WTC11 (cell line): ENCODE results near the gene CARD14. TPM values are rescaled to one million over a fixed set of nuclear protein-coding genes. Genes with fewer than 3 reads are reported as not detected.

Experiments used
- ATAC-seq: fragments of 200-7000 bp; cut with Tn5 transposase; 2 replicates; pipeline ENCODE4 v1.10.0; 2021; ENCODE audit warnings: mild to moderate bottlenecking, moderate library complexity
- CTCF ChIA-PET: fragments of 300-600 bp; sonication (Branson Sonifier 250); formaldehyde crosslinking; loops from one replicate; lab custom pipeline; 2021; ENCODE audit warnings: antibody characterized with exemption; lab: Charles Lee
- POLR2A ChIA-PET: fragments of 350-600 bp; sonication (Branson Sonifier 250); formaldehyde crosslinking; loops from one replicate; lab custom pipeline; 2021; ENCODE audit warnings: antibody characterized with exemption; lab: Charles Lee
- DNase-seq: peaks from one replicate; pipeline ENCODE4 v3.0.0; 2021; ENCODE audit warnings: low spot score
- H3K27ac Mint-ChIP-seq: 2 replicates; pipeline ENCODE4 v1.8.0; 2021; ENCODE audit warnings: mixed read lengths
- H3K27me3 Mint-ChIP-seq: 2 replicates; pipeline ENCODE4 v1.8.0; 2021; ENCODE audit warnings: low read depth, mild to moderate bottlenecking, moderate library complexity, mixed read lengths
- H3K36me3 Mint-ChIP-seq: 2 replicates; pipeline ENCODE4 v1.8.0; 2021; ENCODE audit warnings: mixed read lengths
- H3K4me1 Mint-ChIP-seq: 2 replicates; pipeline ENCODE4 v1.8.0; 2022; ENCODE audit warnings: mixed read lengths
- H3K4me3 Mint-ChIP-seq: 2 replicates; pipeline ENCODE4 v1.8.0; 2021; ENCODE audit warnings: mild to moderate bottlenecking, moderate library complexity, mixed read lengths
- H3K9me3 Mint-ChIP-seq: 2 replicates; pipeline ENCODE4 v1.8.0; 2021; ENCODE audit warnings: mixed read lengths
- ATF6 ChIP-seq: sonication (generic); formaldehyde crosslinking; IDR thresholded peaks from 2 replicates; pipeline ENCODE4 v1.8.1; 2023; ENCODE audit warnings: mild to moderate bottlenecking, missing genetic modification reagents
- GABPB1 ChIP-seq: sonication (generic); formaldehyde crosslinking; IDR thresholded peaks from 2 replicates; pipeline ENCODE4 v1.8.1; 2023; ENCODE audit warnings: mild to moderate bottlenecking, missing genetic modification reagents
- GRHL2 ChIP-seq: fragments of 250-450 bp; sonication (Bioruptor Pico); IDR thresholded peaks from 2 replicates; pipeline ENCODE4 v1.8.0; 2022; ENCODE audit warnings: mild to moderate bottlenecking, moderate library complexity; ENCODE audit not compliant: insufficient replicate concordance, severe bottlenecking
- IRF1 ChIP-seq: sonication (generic); formaldehyde crosslinking; IDR thresholded peaks from 2 replicates; pipeline ENCODE4 v1.8.0; 2023; ENCODE audit warnings: missing genetic modification reagents
- MLX ChIP-seq: sonication (generic); formaldehyde crosslinking; IDR thresholded peaks from 2 replicates; pipeline ENCODE4 v1.8.1; 2023; ENCODE audit warnings: mild to moderate bottlenecking, missing genetic modification reagents, moderate library complexity
- NFYB ChIP-seq: sonication (generic); formaldehyde crosslinking; conservative IDR thresholded peaks from 2 replicates; pipeline ENCODE4 v1.8.0; 2022; ENCODE audit warnings: low read depth, missing genetic modification reagents
- NR1H2 ChIP-seq: sonication (generic); formaldehyde crosslinking; IDR thresholded peaks from 2 replicates; pipeline ENCODE4 v1.9.0; 2021; ENCODE audit warnings: mild to moderate bottlenecking, moderate library complexity, missing genetic modification reagents
- NR3C1 ChIP-seq: sonication (generic); formaldehyde crosslinking; conservative IDR thresholded peaks from 2 replicates; pipeline ENCODE4 v1.8.1; 2023; ENCODE audit warnings: low read depth, mild to moderate bottlenecking, missing genetic modification reagents
- RELA ChIP-seq: sonication (generic); formaldehyde crosslinking; IDR thresholded peaks from 2 replicates; pipeline ENCODE4 v1.8.1; 2022; ENCODE audit warnings: missing genetic modification reagents, mild to moderate bottlenecking, borderline replicate concordance
- RORB ChIP-seq: fragments of 250-450 bp; sonication (Bioruptor Pico); IDR thresholded peaks from 2 replicates; pipeline ENCODE4 v1.9.0; 2021; ENCODE audit warnings: mild to moderate bottlenecking
- STAT6 ChIP-seq: sonication (generic); formaldehyde crosslinking; conservative IDR thresholded peaks from 2 replicates; pipeline ENCODE4 v1.8.1; 2023; ENCODE audit warnings: mild to moderate bottlenecking, low read depth, missing genetic modification reagents, moderate library complexity
- ZMAT4 ChIP-seq: fragments of 250-450 bp; sonication (Bioruptor Pico); IDR thresholded peaks from 2 replicates; pipeline ENCODE4 v1.9.0; 2021; ENCODE audit warnings: mild to moderate bottlenecking
- ZNF232 ChIP-seq: sonication (generic); formaldehyde crosslinking; IDR thresholded peaks from 2 replicates; pipeline ENCODE4 v1.8.0; 2022; ENCODE audit warnings: mild to moderate bottlenecking, missing genetic modification reagents
- total RNA-seq: library from RNA; stranded (reverse); gene quantifications from 3 replicates; pipeline ENCODE4 v1.2.3, GENCODE V29; 2021
- TF ChIP-seq, protein P1 (sequence below): sonication (generic); formaldehyde crosslinking; IDR thresholded peaks from 2 replicates; pipeline ENCODE4 v1.8.1; 2022; ENCODE audit warnings: low read depth, missing genetic modification reagents, borderline replicate concordance

CARD14 gene
- total RNA-seq, 1 experiment from 2014 or later = 0.83 TPM

DNA sequence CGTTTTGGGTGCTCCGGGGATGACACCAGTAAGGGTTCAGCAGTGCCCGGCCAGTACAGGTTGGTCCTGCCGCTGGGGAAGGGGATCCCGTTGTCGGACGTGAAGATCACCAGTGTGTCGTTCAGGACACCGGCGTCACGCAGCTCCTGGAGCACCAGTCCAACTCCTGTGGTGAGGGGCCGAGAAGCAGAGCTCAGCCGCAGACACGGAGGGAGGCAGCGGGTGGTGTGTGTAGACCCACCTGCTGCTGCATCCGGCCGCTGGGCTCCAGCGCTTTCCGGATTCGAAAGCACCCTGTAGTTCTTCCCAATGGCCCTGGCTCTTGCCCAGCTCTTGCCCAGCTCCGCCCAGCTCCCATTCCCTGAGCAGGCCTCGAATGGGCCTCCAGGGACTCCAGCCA lies 42.3 kb downstream of the CARD14 start (continued):
- no peak for TF ChIP-seq ZMAT4 (CRISPR knock-in tag)
- TF ChIP-seq IRF1 (CRISPR knock-in tag) = no peak
- TF ChIP-seq NFYB (CRISPR knock-in tag) = no peak
- no peak for TF ChIP-seq RORB (CRISPR knock-in tag)
- TF ChIP-seq ZNF232 = no peak
- no peak for TF ChIP-seq NR1H2 (CRISPR knock-in tag)
- TF ChIP-seq, protein P1, sequence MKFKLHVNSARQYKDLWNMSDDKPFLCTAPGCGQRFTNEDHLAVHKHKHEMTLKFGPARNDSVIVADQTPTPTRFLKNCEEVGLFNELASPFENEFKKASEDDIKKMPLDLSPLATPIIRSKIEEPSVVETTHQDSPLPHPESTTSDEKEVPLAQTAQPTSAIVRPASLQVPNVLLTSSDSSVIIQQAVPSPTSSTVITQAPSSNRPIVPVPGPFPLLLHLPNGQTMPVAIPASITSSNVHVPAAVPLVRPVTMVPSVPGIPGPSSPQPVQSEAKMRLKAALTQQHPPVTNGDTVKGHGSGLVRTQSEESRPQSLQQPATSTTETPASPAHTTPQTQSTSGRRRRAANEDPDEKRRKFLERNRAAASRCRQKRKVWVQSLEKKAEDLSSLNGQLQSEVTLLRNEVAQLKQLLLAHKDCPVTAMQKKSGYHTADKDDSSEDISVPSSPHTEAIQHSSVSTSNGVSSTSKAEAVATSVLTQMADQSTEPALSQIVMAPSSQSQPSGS (CRISPR knock-in tag) = no peak
- TF ChIP-seq MLX (CRISPR knock-in tag) = no peak
- TF ChIP-seq STAT6 (CRISPR knock-in tag) = no peak

DNA sequence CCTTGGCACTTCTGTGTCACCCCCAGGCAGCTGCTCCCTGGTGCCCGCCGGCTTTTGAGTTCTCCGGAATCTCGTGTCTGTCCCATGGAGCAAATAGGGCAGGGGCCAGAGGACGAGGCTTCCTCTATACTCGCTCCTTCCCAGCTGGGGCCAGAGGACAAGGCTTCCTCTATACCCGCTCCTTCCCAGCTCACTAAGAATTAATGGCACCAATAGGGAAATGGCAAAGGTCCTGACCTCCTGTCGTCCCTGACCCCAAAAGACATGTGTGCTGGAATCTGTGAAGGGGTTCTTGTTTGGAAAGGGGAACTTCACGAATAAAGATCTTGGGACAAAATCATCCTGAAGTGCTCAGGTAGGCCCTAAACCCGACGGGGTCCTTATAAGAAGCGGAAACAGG lies 42.7 kb downstream of the CARD14 start:
- no peak overlapping the region for H3K27ac Mint-ChIP-seq
- CTCF ChIA-PET = interaction anchor here (0.9 kb wide), 1 partner anchor 16 kb away, joined by 3 read pairs; no protein-coding TSS in a partner anchor
- no peaks in the 10 kb centered on the region for H3K9me3 Mint-ChIP-seq
- H3K4me3 Mint-ChIP-seq = no peak overlapping the region
- peaks cover 16% of the 10 kb centered on the region for H3K36me3 Mint-ChIP-seq
- TF ChIP-seq GABPB1 (no peak), ATF6 (CRISPR knock-in tag) (no peak), ZMAT4 (CRISPR knock-in tag) (no peak), GRHL2 (CRISPR knock-in tag) (no peak), NR3C1 (CRISPR knock-in tag) (no peak), STAT6 (CRISPR knock-in tag) (no peak), NR1H2 (CRISPR knock-in tag) (no peak), RELA (CRISPR knock-in tag) (no peak)
- POLR2A ChIA-PET = interaction anchor here (1.1 kb wide), 1 partner anchor 9 kb away, joined by 3 read pairs; no protein-coding TSS in a partner anchor
- no peak for DNase-seq
- H3K4me1 Mint-ChIP-seq = no peaks in the 10 kb centered on the region
- ATAC-seq = no peak
- no peaks in the 10 kb centered on the region for H3K27me3 Mint-ChIP-seq
